ENCODE results near the gene VASH1.

The VASH1 gene

DNA sequence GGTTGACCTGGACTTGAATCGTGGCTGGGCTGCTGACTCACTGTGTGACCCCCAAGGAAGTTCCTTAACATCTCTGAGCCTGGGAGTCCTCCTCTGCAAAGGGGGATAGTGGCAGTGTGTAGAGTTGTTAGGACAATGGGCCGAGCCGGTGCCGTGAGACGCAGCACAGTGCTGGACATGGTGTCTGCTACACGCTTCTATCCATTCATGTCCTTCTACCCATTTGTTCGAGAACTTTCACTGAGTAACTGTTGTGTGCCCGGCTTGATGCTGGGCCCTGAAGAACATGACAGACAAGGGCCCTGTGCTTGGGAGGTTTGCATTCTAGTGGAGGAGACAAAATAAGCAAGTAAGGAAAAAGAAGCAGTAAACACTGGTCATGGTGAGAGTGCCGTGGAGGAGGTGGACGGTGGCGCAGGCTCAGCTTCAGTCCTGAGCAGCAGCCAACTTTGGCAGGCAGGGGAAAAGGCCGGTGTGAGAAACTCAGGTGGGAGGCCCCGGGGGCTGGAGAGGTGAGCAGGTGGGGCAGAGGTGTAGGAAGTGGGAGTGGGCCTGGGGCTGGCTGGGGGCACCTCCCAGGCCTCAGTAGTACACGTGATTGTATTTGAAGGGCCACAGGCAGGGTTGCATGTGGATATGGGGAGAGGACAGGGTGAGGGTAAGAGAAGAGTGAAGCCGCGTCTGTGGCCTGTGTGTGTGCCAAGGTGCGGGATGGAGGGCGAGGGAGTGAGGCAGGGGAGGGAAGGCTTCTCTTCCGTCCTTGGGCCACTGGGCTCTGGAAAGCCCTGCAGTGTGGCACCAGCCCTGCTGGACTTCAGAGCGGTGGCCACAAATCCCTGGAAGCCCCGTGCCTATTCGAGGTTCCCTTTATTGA is 13.8 kb downstream of the VASH1 start:
- no peak overlapping the region for H3K4me3 ChIP-seq (ENCODE audit: control insufficient read depth, low read depth, low read length)
- DNase-seq (ENCODE audit: low read depth), result no peak
- TF ChIP-seq, protein P1, sequence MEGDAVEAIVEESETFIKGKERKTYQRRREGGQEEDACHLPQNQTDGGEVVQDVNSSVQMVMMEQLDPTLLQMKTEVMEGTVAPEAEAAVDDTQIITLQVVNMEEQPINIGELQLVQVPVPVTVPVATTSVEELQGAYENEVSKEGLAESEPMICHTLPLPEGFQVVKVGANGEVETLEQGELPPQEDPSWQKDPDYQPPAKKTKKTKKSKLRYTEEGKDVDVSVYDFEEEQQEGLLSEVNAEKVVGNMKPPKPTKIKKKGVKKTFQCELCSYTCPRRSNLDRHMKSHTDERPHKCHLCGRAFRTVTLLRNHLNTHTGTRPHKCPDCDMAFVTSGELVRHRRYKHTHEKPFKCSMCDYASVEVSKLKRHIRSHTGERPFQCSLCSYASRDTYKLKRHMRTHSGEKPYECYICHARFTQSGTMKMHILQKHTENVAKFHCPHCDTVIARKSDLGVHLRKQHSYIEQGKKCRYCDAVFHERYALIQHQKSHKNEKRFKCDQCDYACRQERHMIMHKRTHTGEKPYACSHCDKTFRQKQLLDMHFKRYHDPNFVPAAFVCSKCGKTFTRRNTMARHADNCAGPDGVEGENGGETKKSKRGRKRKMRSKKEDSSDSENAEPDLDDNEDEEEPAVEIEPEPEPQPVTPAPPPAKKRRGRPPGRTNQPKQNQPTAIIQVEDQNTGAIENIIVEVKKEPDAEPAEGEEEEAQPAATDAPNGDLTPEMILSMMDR (conservative IDR thresholded peaks at IDR 0.05; ENCODE audit: control insufficient read depth, insufficient read depth, low read depth, low read length), result no peak

DNA sequence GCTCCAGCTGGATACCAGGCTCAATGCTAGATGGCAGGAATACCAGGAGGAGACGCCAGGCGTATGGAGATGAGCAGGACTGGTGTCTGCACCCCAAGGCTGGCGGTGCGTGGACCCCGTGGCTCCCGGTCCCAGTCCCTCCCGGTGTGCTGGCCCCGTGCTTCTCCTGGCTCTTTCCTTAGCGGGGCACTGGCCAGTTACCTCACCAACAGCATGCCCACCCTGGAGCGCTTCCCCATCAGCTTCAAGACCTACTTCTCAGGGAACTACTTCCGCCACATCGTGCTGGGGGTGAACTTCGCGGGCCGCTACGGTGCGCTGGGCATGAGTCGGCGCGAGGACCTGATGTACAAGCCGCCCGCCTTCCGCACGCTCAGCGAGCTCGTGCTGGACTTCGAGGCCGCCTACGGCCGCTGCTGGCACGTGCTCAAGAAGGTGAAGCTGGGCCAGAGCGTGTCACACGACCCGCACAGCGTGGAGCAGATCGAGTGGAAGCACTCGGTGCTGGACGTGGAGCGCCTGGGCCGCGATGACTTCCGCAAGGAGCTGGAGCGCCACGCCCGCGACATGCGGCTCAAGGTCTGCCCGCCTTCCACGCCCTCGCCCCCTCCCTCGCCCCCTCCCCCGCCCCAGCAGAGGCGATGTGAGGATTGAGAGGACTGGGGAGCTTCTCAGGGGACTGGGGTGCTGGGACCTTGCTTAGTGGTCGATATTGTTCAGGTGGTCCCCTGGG is 14.6 kb downstream of the VASH1 start:
- no peak overlapping the region for H3K4me3 ChIP-seq (ENCODE audit: control insufficient read depth, low read depth, low read length)
- DNase-seq (ENCODE audit: low read depth), result no peak

DNA sequence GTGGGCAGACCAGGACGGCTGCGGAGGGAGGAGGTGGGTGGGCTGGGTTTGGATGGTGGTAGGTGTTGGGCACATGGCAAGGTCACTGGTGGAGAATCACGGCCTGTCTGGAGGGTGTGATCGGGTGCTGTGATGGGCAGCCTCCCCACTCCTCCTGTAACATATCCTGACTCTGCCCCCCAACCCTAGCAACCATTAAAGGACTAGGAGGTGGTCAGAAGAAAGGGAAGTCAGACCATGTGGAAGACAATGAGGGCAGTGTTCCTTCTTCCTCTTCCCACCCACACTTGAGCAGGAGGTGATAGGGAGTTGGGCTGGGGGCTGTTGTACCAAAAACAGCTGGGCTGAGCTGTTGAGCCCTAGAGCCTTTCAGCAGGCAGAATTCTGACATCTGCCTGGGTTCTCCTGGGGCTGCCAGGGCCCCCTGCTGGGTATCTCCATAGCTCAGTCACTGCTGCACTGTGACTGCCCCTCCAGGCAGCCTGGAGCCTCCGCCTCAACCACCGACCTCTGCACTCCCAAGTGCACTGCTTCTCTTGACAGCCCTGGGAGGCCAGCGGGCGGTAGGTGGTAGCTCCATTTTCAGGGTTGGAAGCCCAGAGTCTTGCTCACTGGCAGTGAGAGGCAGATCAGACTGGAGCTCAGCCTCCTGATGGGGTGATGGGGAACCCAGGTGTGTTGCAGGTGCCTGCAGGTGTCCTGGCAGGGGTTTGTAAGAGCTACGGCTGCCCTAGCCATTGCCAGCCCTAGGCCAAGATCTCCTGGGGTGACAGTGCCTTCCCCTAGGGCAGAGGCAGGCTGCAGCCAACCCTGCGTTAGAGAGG is 15.4 kb downstream of the VASH1 start:
- TF ChIP-seq, protein P1 (conservative IDR thresholded peaks at IDR 0.05; ENCODE audit: control insufficient read depth, insufficient read depth, low read depth, low read length), result no peak
- no peak for DNase-seq (ENCODE audit: low read depth)

More for the DNA sequence above, 14.6 kb downstream of the VASH1 start:
- TF ChIP-seq, protein P1 (conservative IDR thresholded peaks at IDR 0.05; ENCODE audit: control insufficient read depth, insufficient read depth, low read depth, low read length), result no peak

DNA sequence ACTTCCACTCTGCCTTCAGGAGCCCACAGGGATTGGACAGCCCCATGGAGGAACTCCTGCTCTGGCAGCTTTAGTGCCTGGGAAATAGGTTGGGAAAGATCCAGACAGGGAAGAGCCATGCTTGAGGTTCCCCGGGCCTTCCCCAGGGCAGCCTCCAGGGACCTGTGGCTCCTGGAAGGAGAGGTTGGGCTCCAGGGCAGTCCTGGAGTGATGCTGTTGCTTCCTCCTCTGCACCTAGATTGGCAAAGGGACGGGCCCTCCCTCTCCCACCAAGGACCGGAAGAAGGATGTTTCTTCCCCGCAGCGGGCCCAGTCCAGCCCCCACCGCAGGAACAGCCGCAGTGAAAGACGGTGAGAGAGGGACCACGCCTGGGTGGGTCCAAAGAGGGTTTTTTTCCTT is 16.5 kb downstream of the VASH1 start:
- no peak overlapping the region for H3K4me3 ChIP-seq (ENCODE audit: control insufficient read depth, low read depth, low read length)
- TF ChIP-seq, protein P1 (conservative IDR thresholded peaks at IDR 0.05; ENCODE audit: control insufficient read depth, insufficient read depth, low read depth, low read length), result no peak
- no peak for DNase-seq (ENCODE audit: low read depth)

More for the DNA sequence above, 15.4 kb downstream of the VASH1 start:
- no peak overlapping the region for H3K4me3 ChIP-seq (ENCODE audit: control insufficient read depth, low read depth, low read length)

DNA sequence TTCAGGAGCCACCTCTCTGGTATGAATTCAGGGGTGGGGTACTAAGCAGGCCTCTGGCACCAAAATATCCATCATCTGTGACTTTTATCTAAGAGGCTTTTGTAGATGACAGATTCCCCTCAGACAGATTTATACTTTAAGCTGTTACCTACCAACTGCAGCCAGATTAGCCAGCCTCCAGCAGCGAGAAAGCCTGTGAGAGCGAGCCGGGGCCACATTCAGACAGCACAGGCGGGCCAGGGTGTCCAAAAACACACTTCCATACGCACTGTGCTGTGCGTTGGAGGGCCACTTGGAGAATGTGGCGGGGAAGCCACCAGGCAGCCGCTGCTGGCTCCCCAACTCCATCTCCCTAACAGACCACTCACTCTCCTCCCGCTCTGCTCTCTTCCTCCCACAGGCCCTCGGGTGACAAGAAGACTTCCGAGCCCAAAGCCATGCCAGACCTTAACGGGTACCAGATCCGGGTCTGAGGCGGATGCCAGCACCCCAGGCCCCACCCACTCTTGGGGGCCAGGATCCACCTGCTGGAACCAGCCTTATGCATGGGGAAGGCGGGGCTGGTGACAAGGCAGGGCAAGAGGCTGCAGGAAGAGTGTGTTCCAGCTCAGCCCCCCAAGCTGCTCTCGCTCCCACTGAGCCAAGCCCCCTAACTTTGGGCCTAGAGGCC is 17.4 kb downstream of the VASH1 start:
- DNase-seq (ENCODE audit: low read depth), result no peak
- TF ChIP-seq, protein P1 (conservative IDR thresholded peaks at IDR 0.05; ENCODE audit: control insufficient read depth, insufficient read depth, low read depth, low read length), result no peak
- H3K4me3 ChIP-seq (ENCODE audit: control insufficient read depth, low read depth, low read length), result no peak overlapping the region

Data from fibroblast of mammary gland (primary cell).